Mucosa of descending colon (tissue), 3 donors: ENCODE results near the gene CCDC180. TPM values are rescaled to one million over a fixed set of nuclear protein-coding genes. Genes with fewer than 3 reads are reported as not detected.

ENCODE experiments used
- ATAC-seq: fragments of 200-7000 bp; cut with Tn5 transposase; one replicate; pipeline ENCODE4 v1.9.1; 2020; ENCODE audit warnings: mild to moderate bottlenecking, moderate library complexity
- DNase-seq, 3 donors: peaks; one replicate each; pipeline ENCODE4 v3.0.0-alpha.2; 2020
- H3K36me3 ChIP-seq: fragments of 200-600 bp; one replicate; pipeline ENCODE4 v1.8.0; 2021; ENCODE audit warnings: low read depth, mild to moderate bottlenecking
- H3K4me1 ChIP-seq: fragments of 200-600 bp; one replicate; pipeline ENCODE4 v1.8.0; 2021; ENCODE audit warnings: low read depth, mild to moderate bottlenecking
- H3K4me3 ChIP-seq: fragments of 200-600 bp; one replicate; pipeline ENCODE4 v1.8.0; 2021; ENCODE audit warnings: mild to moderate bottlenecking
- H3K9me3 ChIP-seq: fragments of 200-600 bp; one replicate; pipeline ENCODE4 v1.8.0; 2021; ENCODE audit warnings: mild to moderate bottlenecking
- intact Hi-C, 2 donors: fragments of 100-400 bp; cut with DNase I in 1 of 2; cut with micrococcal nuclease in 1 of 2; formaldehyde crosslinking; loops; one replicate each; pipeline versions ENCODE4 v1.11.0 to v1.11.1; 2022; cut with DNase I, micrococcal nuclease
- total RNA-seq, 3 donors: library from RNA; stranded (reverse); fragmentation: NEBNext Ultra II Directional in 2 of 3; extraction: Animal tissue kit (Norgen Biotek cat#: 25700) in 2 of 3; gene quantifications; one replicate each; pipeline versions ENCODE4 v1.2.1 to v1.2.4, GENCODE V29; 2021 to 2023
- TF ChIP-seq, protein P1 (sequence below): fragments of 200-600 bp; IDR thresholded peaks from one replicate; pipeline ENCODE4 v1.8.0; 2022; ENCODE audit warnings: antibody characterized with exemption, mild to moderate bottlenecking
- donor health status: DM: no; HTN: no; CAD: no; lungs with moderate emphysema.
- donor health status: DM: no; HTN: no; CAD: no.
- donor health status: DM: no; HTN: yes; CAD: no.

Gene CCDC180
- total RNA-seq, 3 donors from 2014 or later = 5.0 to 5.6 (median 5.1) TPM

GRCh38 chr9:97297889-97298288 lies 9.6 kb upstream of the CCDC180 start:
- DNase-seq (no peak), ATAC-seq (no peak)
- no peaks in the 10 kb centered on the region for H3K36me3 ChIP-seq
- H3K4me3 ChIP-seq = no peak overlapping the region
- intact Hi-C loops = no loop called here
- no peaks in the 10 kb centered on the region for H3K4me1 ChIP-seq
- TF ChIP-seq, protein P1, sequence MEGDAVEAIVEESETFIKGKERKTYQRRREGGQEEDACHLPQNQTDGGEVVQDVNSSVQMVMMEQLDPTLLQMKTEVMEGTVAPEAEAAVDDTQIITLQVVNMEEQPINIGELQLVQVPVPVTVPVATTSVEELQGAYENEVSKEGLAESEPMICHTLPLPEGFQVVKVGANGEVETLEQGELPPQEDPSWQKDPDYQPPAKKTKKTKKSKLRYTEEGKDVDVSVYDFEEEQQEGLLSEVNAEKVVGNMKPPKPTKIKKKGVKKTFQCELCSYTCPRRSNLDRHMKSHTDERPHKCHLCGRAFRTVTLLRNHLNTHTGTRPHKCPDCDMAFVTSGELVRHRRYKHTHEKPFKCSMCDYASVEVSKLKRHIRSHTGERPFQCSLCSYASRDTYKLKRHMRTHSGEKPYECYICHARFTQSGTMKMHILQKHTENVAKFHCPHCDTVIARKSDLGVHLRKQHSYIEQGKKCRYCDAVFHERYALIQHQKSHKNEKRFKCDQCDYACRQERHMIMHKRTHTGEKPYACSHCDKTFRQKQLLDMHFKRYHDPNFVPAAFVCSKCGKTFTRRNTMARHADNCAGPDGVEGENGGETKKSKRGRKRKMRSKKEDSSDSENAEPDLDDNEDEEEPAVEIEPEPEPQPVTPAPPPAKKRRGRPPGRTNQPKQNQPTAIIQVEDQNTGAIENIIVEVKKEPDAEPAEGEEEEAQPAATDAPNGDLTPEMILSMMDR = no peak
- peaks cover 12% of the 10 kb centered on the region for H3K9me3 ChIP-seq

DNA sequence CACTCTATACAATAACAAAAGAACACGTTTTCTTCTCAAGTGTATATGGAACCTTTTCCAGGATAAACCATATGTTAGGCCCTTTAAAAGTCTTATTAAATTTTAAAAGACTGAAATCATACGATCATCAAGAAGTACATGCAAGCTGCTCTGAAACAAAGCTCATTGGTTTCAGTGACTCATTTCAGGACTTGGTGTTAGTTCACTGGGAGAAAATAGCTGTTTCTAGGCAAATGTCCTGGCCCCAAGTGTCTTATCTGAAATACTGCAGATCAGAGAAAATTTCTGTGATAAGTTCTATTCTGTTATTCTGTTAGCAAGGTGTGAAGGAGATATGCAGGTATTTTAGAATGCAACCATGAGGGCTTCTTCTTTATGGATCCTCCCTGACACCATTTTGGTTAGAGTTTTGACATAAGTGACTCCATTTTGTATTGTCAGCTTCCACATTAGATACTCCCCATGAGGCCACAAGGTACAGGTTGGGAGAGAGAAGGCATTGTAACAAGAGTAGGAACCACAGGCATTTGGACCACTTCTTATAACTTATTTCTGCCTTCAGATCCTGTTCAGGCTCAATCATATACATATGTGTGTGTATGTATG lies 7.5 kb upstream of the CCDC180 start:
- intact Hi-C loops = no loop called here
- TF ChIP-seq, protein P1 = no peak
- ATAC-seq (no peak), DNase-seq (no peak)
- Histone ChIP-seq H3K4me1 (no peaks in the 10 kb centered on the region), H3K9me3 (peaks cover 12% of the 10 kb centered on the region), H3K36me3 (no peaks in the 10 kb centered on the region), H3K4me3 (no peak overlapping the region)

- TF ChIP-seq, protein P1 = no peak
- DNase-seq (no peak), ATAC-seq (no peak)
- H3K9me3 ChIP-seq = peaks cover 12% of the 10 kb centered on the region
- intact Hi-C loops = no loop called here
- H3K4me3 ChIP-seq = no peak overlapping the region
- no peaks in the 10 kb centered on the region for H3K36me3 ChIP-seq
- no peaks in the 10 kb centered on the region for H3K4me1 ChIP-seq
Observed at GRCh38 chr9:97300586-97300985, 6.9 kb upstream of the CCDC180 start.

DNA sequence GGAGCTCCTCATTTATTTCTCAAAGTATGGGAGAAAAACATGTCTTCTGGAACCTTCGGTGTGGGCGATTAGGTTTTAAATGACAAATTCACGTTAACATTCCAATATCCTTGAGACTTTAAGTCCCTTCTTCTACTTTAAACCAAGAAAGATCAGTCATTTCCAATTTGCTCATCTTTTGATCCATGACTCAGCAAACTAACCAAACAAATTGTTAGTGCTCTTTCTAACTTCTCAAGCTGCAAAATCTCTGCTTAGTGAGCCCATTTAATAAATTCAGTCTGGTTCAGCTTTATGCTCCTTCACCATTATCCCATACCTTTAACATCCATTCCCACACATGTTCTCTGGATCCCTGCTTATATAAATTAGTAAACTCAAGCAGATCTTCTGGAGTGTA lies 5.5 kb upstream of the CCDC180 start:
- TF ChIP-seq, protein P1 = no peak
- H3K36me3 ChIP-seq = no peaks in the 10 kb centered on the region
- ATAC-seq = no peak
- no peak for DNase-seq
- H3K9me3 ChIP-seq = peaks cover 12% of the 10 kb centered on the region
- H3K4me3 ChIP-seq = no peak overlapping the region
- no peaks in the 10 kb centered on the region for H3K4me1 ChIP-seq
- intact Hi-C loops = no loop called here

DNA sequence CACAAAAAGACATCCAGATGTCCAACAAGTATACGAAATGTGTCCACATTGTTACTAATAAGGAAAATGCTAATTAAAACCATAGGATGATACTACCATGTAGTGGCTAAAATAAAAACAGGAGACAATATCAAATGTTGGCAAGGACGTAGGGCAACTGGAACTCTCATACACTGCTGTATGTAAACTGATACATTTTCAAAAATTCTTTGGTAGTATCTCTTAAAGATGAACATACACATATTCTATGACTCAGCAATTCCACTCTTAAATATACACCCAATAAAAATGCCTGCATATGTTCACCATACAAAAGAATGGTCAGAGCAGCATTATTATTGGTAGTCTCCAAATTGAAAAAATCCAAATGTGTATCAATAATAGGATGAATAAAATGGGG lies 2.9 kb upstream of the CCDC180 start:
- no peak for ATAC-seq
- Histone ChIP-seq H3K4me1 (peaks cover 7% of the 10 kb centered on the region), H3K9me3 (no peaks in the 10 kb centered on the region), H3K4me3 (no peak overlapping the region), H3K36me3 (no peaks in the 10 kb centered on the region)
- TF ChIP-seq, protein P1 = no peak
- DNase-seq = no peak
- intact Hi-C loops = no loop called here
